HuH-7 (cell line): ENCODE data around the gene SRGAP2.
A peak's percentile ranks its signal among the peaks of the same experiment; 100 is the strongest.
"Not testable (repeated sequence)": the region's sequence is repeated elsewhere in the genome, so short reads cannot be mapped to it uniquely, and the experiment has no call there.

Source experiments
- DNase-seq: peaks from one replicate; pipeline ENCODE4 v3.0.0; 2011; ENCODE audit warnings: low spot score

Gene SRGAP2

GRCh38 chr1:206203364-206204158 is at the start of gene SRGAP2:
Gene SRGAP2 (plus strand): TSS chr1:206203541. CDS start chr1:206205971, 2,430 bp downstream.
- DNase-seq: not testable (repeated sequence)

- not testable (repeated sequence) for DNase-seq
These were observed 35.9 kb upstream of the SRGAP2 start for GRCh38 chr1:206167350-206168029.

- not testable (repeated sequence) for DNase-seq
These were observed 33.5 kb upstream of the SRGAP2 start for GRCh38 chr1:206169794-206170193.

- DNase-seq: not testable (repeated sequence)
These were observed 30.1 kb upstream of the SRGAP2 start for GRCh38 chr1:206173110-206173719.

- DNase-seq: not testable (repeated sequence)
These were observed 29.0 kb upstream of the SRGAP2 start for GRCh38 chr1:206174182-206174868.

- DNase-seq: not testable (repeated sequence)
These were observed 27.8 kb upstream of the SRGAP2 start for GRCh38 chr1:206175459-206176113.

- not testable (repeated sequence) for DNase-seq
These were observed 27.2 kb upstream of the SRGAP2 start for GRCh38 chr1:206176114-206176502.

GRCh38 chr1:206178061-206178989 is 25.0 kb upstream of the SRGAP2 start:
- DNase-seq: not testable (repeated sequence)

GRCh38 chr1:206179666-206180065 is 23.7 kb upstream of the SRGAP2 start:
- not testable (repeated sequence) for DNase-seq

GRCh38 chr1:206182368-206183317 is 20.7 kb upstream of the SRGAP2 start:
- DNase-seq: not testable (repeated sequence)

- not testable (repeated sequence) for DNase-seq
These were observed 19.6 kb upstream of the SRGAP2 start for GRCh38 chr1:206183788-206184187.

- DNase-seq: not testable (repeated sequence)
These were observed 17.6 kb upstream of the SRGAP2 start for GRCh38 chr1:206185778-206186177.

GRCh38 chr1:206186826-206187225 is 16.5 kb upstream of the SRGAP2 start:
- not testable (repeated sequence) for DNase-seq

- not testable (repeated sequence) for DNase-seq
These were observed 8.2 kb upstream of the SRGAP2 start for GRCh38 chr1:206195182-206195581.

GRCh38 chr1:206196748-206197424 is 6.5 kb upstream of the SRGAP2 start:
- not testable (repeated sequence) for DNase-seq

- peak; percentile 58 for DNase-seq
These were observed 465 bp upstream of the SRGAP2 start, which contains the start of gene FAM72A for GRCh38 chr1:206202789-206203363. Gene FAM72A (minus strand): TSS chr1:206202839. CDS start chr1:206202025, 814 bp downstream.

- DNase-seq: not testable (repeated sequence)
These were observed 794 bp downstream of the SRGAP2 start for GRCh38 chr1:206204159-206204511.

GRCh38 chr1:206204871-206205270 is 1.5 kb downstream of the SRGAP2 start:
- DNase-seq: not testable (repeated sequence)
